K562 treated with DMSO at 1 percent for 12 hours (cell line): Measurements from ENCODE around the gene RGS19. TPM values are rescaled to one million over a fixed set of nuclear protein-coding genes. Genes with fewer than 3 reads are reported as not detected.

Experiments used
- total RNA-seq: library from RNA; unstranded; fragments of 300-600 nt; gene quantifications from 2 replicates; pipeline ENCODE4 v1.2.3, GENCODE V29; 2022; ENCODE audit not compliant: insufficient read depth

The RGS19 gene
- 21.7 and 24.9 TPM in 2 replicates for total RNA-seq

GRCh38 chr20:64079273-64080012, at the start of gene RGS19:
Gene RGS19 (minus strand): TSS chr20:64079518. CDS start chr20:64076886, 2,632 bp downstream.

GRCh38 chr20:64106981-64107735, 27.8 kb upstream of the RGS19 start, which contains the start of gene NPBWR2:
Gene NPBWR2 (minus strand): TSS chr20:64107565. CDS start chr20:64106831, 734 bp downstream.

GRCh38 chr20:64083804-64084684, 4.7 kb upstream of the RGS19 start, which contains the start of gene LKAAEAR1:
Gene LKAAEAR1 (minus strand): TSS chr20:64084398. CDS start chr20:64084219, 179 bp downstream.

GRCh38 chr20:64080013-64080812, 895 bp upstream of the RGS19 start, which contains the start of gene OPRL1:
Gene OPRL1 (plus strand): TSS chr20:64080082. CDS start chr20:64092721, 12,639 bp downstream.

GRCh38 chr20:64062596-64063388, 16.5 kb downstream of the RGS19 start, which contains the start of gene TCEA2:
Gene TCEA2 (plus strand): TSS chr20:64063198. CDS start chr20:64063313, 115 bp downstream.

GRCh38 chr20:64049060-64049877, 30.0 kb downstream of the RGS19 start, which contains the start of gene SOX18:
Gene SOX18 (minus strand): TSS chr20:64049639. CDS start chr20:64049516, 123 bp downstream.

GRCh38 chr20:64035933-64036345, 43.4 kb downstream of the RGS19 start, which contains the start of gene C20orf204:
Gene C20orf204 (plus strand): TSS chr20:64036182. CDS start chr20:64036324, 142 bp downstream.

Other genes starting within 250 kb of the RGS19 start
- 1.8 and 3.3 TPM in 2 replicates for gene ZBTB46, start 248.3 kb downstream of the RGS19 start, total RNA-seq
- gene ABHD16B, start 218.0 kb downstream of the RGS19 start, total RNA-seq = 6.2 and 7.0 TPM in 2 replicates
- 62.8 and 93.1 TPM in 2 replicates for gene TPD52L2, start 214.2 kb downstream of the RGS19 start, total RNA-seq
- gene DNAJC5, start 184.4 kb downstream of the RGS19 start, total RNA-seq = 26.3 and 48.9 TPM in 2 replicates
- 35.1 and 41.2 TPM in 2 replicates for gene UCKL1, start 123.1 kb downstream of the RGS19 start, total RNA-seq
- 5.5 and 11.2 TPM in 2 replicates for gene ZNF512B, start 109.6 kb downstream of the RGS19 start, total RNA-seq
- 3.7 and 4.3 TPM in 2 replicates for gene SAMD10, start 99.9 kb downstream of the RGS19 start, total RNA-seq
- 83.2 and 90.5 TPM in 2 replicates for gene PRPF6, start 98.4 kb downstream of the RGS19 start, total RNA-seq
- 1.1 and 1.8 TPM in 2 replicates for gene C20orf204, start 43.3 kb downstream of the RGS19 start, total RNA-seq
- gene SOX18, start 29.9 kb downstream of the RGS19 start, total RNA-seq = 12.2 and 16.2 TPM in 2 replicates
- gene TCEA2, start 16.3 kb downstream of the RGS19 start, total RNA-seq = 26.3 and 31.7 TPM in 2 replicates
- 0.77 and 1.7 TPM in 2 replicates for gene OPRL1, start 564 bp upstream of the RGS19 start, total RNA-seq
- gene LKAAEAR1, start 4.9 kb upstream of the RGS19 start, total RNA-seq = not detected in 2 replicates
- gene NPBWR2, start 28.0 kb upstream of the RGS19 start, total RNA-seq = not detected in 2 replicates
- 0.10 TPM in 1 of 2 replicates, not detected in the other for gene MYT1, start 84.9 kb upstream of the RGS19 start, total RNA-seq
- 9.2 and 32.1 TPM in 2 replicates for gene PCMTD2, start 176.2 kb upstream of the RGS19 start, total RNA-seq